SIG-M5 treated with dmso at 0.1 percent for 504 hours (cell line): ENCODE results near the gene LCOR.
"Not testable (repeated sequence)": the region's sequence is repeated elsewhere in the genome, so short reads cannot be mapped to it uniquely, and the experiment has no call there.

Experiments
- DNase-seq: peaks from one replicate; lab custom pipeline; 2025; ENCODE audit not compliant: unreplicated experiment; lab: John Stamatoyannopoulos, UW

LCOR gene

GRCh38 chr10:96924861-96925260 lies 92.8 kb downstream of the LCOR start:
- no peak for DNase-seq

- no peak for DNase-seq
Observed at GRCh38 chr10:96930469-96930868, 98.4 kb downstream of the LCOR start.

GRCh38 chr10:96935148-96935547 lies 103.0 kb downstream of the LCOR start:
- DNase-seq, result no peak

GRCh38 chr10:96935810-96936209 lies 103.7 kb downstream of the LCOR start:
- DNase-seq, result no peak

- not testable (repeated sequence) for DNase-seq
Observed at GRCh38 chr10:96943161-96943560, 111.1 kb downstream of the LCOR start.

DNA sequence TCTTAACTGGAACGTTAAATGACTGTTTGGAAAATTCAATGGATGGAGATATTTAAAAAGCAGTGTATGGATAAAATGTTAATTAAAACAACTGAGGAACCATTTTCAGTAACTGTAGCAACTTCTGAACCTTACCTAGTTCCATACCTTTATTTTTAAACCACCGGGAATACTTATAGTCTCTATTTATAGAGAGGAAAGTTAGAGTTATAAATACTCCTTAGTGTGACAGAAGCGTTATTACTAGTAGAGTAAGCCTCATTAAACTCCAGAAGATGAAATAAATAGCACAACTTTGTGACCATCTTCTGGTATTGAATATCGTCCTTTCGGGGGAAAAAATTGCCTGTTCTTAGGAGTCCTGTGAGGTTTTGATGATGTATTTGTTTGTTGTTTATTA lies 114.9 kb downstream of the LCOR start:
- DNase-seq, result no peak

DNA sequence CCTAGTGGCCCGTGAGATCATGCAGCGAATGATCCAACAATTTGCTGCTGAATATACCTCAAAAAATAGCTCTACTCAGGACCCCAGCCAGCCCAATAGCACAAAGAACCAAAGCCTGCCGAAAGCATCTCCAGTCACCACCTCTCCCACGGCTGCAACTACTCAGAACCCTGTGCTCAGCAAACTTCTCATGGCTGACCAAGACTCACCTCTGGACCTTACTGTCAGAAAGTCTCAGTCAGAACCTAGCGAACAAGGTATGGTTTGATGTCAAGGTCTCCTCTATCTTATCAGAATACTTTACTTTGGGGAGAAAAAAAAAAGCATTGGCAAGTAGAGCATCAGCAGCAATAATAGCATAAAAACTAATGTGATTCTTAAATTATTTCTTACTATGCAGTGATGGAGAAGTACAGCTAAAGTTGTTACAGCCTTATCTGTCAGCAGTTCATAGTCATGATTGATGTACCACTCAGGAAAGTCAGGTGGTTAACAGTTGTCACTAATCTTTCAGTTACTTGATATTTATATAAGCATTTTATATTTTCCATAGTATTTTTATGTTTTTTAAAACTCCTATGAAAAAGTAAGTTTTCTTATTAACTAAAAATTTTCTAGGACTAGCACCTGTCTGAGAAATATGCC lies 117.1 kb downstream of the LCOR start:
- DNase-seq, result no peak

DNA sequence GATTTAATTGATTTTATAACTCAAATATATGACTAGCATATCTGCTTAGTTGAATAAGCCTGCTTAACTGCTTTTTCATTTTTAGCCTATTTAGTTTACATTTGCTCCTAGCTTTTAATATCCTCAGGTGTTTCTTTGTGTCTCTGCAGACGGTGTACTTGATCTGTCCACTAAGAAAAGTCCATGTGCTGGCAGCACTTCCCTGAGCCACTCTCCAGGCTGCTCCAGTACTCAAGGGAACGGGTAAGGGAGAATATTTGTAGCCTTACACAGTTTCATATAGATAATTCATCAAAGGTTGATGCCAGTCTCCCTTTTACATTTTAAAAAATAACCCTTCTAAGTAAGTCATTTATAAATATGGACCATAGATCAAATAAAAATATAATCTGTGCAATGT lies 119.9 kb downstream of the LCOR start:
- DNase-seq, result no peak

- no peak for DNase-seq
Observed at GRCh38 chr10:96955794-96956193, 123.7 kb downstream of the LCOR start.

- DNase-seq, result no peak
Observed at GRCh38 chr10:96958071-96958470, 126.0 kb downstream of the LCOR start.

DNA sequence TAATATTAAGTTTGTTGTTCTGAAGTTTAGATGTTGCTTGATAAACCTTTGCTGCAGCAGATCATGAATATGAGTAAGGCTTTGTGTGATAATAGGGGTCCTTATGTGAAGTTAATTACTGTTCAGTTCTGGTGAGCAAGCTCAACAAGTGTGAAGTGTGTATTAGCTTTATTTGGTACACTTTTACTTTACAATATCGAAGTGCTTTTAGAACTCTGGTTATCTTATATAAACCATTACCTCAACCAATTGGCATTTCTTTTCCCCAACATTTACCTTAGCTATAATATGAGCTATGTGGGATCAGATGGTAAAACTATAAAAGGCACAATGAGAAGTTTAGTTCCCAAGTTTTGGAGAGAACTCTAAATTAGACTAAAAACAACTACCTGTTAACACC lies 127.6 kb downstream of the LCOR start:
- no peak for DNase-seq

- no peak for DNase-seq
Observed at GRCh38 chr10:96960872-96961271, 128.8 kb downstream of the LCOR start.

DNA sequence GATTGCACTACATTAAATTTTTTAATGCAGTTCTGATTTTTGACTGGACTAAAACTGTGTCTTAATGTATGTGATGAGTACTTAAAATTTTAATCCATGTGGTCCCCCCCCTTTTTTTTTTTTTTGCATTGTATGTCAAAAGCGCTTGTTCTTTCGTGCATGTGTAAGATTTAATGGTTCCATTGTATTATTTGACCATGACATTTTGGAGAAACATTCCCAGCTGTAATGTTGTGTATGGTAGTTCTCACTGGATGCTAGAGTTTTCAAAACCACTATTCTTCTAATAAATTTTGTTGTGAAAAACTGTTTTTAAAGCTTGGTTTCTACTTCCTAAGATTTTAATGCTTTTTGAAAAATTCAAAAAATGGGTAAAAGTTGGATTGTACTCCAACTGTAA lies 132.0 kb downstream of the LCOR start:
- no peak for DNase-seq

GRCh38 chr10:96967847-96968246 lies 135.7 kb downstream of the LCOR start:
- DNase-seq, result no peak

GRCh38 chr10:96968682-96969423 lies 136.8 kb downstream of the LCOR start:
- no peak for DNase-seq

GRCh38 chr10:96971324-96971723 lies 139.2 kb downstream of the LCOR start:
- DNase-seq, result no peak

DNA sequence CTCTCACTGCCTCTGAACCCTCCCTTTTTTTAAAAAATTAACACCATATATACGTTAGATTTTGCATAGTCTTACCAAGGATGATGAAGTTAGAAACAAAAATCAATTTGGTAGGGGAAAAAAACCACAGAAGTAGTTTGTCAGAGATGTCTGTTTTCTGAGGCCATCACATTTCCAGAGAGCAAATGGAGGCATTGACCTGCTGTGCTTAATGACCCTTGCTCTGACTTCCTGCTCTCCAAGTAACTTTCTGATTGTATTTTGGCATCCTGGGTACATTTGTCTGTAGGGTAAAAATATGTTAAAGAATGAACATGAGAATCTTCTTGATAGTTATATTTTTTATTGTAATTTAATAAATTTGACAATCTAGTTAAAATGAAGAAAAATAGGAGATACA lies 140.2 kb downstream of the LCOR start:
- no peak for DNase-seq

GRCh38 chr10:96973809-96974747 lies 142.0 kb downstream of the LCOR start:
- DNase-seq, result no peak

- no peak for DNase-seq
Observed at GRCh38 chr10:96975136-96975535, 143.0 kb downstream of the LCOR start.

DNA sequence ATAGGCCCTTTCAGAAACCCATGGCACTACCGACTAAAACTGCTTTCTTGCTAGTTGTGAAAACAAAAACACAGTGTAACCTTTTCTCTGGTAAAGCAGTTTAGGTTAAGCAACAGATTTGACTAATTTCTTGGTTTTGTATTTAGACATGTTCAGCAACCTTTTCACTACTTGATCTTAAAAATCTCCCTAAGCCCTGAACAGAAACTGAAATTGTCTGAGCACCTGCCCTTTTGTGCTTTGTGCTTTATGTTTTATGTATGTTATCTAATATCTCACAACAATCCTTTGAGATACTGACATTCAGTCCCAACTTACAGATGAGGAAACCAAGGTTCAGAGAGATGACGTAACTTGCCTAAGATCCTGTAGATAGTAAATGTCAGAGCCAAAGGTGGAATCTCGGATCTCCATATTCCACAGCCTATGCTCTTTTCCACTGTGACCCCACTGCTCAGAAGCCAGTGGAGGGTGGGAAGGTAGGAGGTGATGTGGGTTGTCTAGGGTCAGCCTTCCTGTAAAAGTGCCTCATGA lies 146.6 kb downstream of the LCOR start:
- DNase-seq, result no peak

DNA sequence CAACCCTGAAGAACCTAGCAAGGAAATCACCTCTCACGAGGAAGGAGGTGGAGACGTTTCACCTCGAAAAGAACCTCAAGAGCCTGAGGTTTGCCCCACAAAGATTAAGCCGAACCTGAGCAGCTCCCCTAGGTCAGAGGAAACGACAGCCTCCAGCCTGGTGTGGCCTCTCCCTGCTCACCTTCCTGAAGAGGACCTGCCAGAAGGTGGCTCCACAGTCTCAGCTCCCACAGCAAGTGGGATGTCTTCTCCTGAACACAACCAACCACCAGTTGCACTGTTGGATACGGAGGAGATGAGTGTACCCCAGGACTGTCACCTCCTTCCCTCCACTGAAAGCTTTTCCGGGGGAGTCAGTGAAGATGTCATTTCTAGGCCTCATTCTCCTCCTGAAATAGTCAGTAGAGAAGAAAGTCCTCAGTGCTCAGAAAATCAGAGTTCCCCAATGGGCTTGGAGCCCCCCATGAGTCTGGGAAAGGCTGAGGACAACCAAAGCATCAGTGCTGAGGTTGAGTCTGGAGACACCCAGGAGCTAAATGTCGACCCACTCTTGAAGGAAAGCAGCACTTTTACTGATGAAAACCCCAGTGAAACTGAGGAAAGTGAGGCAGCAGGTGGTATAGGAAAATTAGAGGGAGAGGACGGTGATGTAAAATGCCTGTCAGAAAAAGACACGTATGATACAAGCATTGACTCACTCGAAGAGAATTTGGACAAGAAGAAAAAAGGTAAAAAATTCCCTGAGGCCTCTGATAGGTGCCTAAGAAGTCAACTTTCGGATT lies 150.2 kb downstream of the LCOR start:
- DNase-seq, result no peak
